K562 (cell line): ENCODE data around the gene FANCC. TPM values are rescaled to one million over a fixed set of nuclear protein-coding genes. Genes with fewer than 3 reads are reported as not detected.

ENCODE experiments used
- BACH1 ChIP-seq: fragments of 200-800 bp; sonication (Bioruptor generic); IDR thresholded peaks from 2 replicates; pipeline ENCODE4 v1.6.1; 2016; ENCODE audit warnings: missing genetic modification characterization, missing compliant biosample characterization
- BMI1 ChIP-seq: fragments of 150-350 bp; IDR thresholded peaks from 2 replicates; pipeline ENCODE4 v1.6.1; 2014; ENCODE audit warnings: low read length
- CREB5 ChIP-seq: fragments of 250-450 bp; sonication (Bioruptor Pico); IDR thresholded peaks from 2 replicates; pipeline ENCODE4 v1.5.0; 2020; ENCODE audit warnings: mild to moderate bottlenecking
- DIDO1 ChIP-seq: fragments of 450-650 bp; IDR thresholded peaks from 2 replicates; pipeline ENCODE4 v1.6.1; 2016; ENCODE audit warnings: low read depth, missing biosample characterization, missing genetic modification characterization
- E2F5 ChIP-seq: sonication (generic); formaldehyde crosslinking; IDR thresholded peaks from 2 replicates; pipeline ENCODE4 v1.8.0; 2022; ENCODE audit warnings: mild to moderate bottlenecking, missing genetic modification reagents
- JUND ChIP-seq, 2 experiments: IDR thresholded peaks; 2 replicates in 1 of 2; 3 replicates in 1 of 2; pipeline ENCODE4 v1.6.1; 2011; ENCODE audit warnings: borderline replicate concordance in 2 of 2, low read depth in 2 of 2, low read length in 2 of 2, improper control_type of control experiment in 1 of 2, missing biosample characterization in 1 of 2, missing genetic modification characterization in 1 of 2, missing genetic modification reagents in 1 of 2
- MNT ChIP-seq, 2 experiments: fragments of 450-650 bp; conservative IDR thresholded peaks; 2 replicates each; pipeline ENCODE4 v1.6.1; 2017; ENCODE audit warnings: mild to moderate bottlenecking in 2 of 2, moderate library complexity in 2 of 2
- NR0B1 ChIP-seq: fragments of 450-650 bp; IDR thresholded peaks from one replicate; pipeline ENCODE4 v1.6.1; 2018; ENCODE audit warnings: mild to moderate bottlenecking, moderate library complexity; ENCODE audit not compliant: partially characterized antibody
- NR1H2 ChIP-seq: sonication (generic); formaldehyde crosslinking; IDR thresholded peaks from 2 replicates; pipeline ENCODE4 v1.4.0; 2020; ENCODE audit warnings: mild to moderate bottlenecking, missing genetic modification reagents
- PTTG1 ChIP-seq: fragments of 450-650 bp; IDR thresholded peaks from 2 replicates; pipeline ENCODE4 v1.6.1; 2016; ENCODE audit warnings: low read depth, mild to moderate bottlenecking, missing genetic modification characterization, missing compliant biosample characterization
- TBL1XR1 ChIP-seq, 2 experiments: IDR thresholded peaks; 2 replicates each; pipeline ENCODE4 v1.6.1; 2012; ENCODE audit warnings: improper control_type of control experiment in 2 of 2, low read length in 2 of 2, mild to moderate bottlenecking in 1 of 2
- TCF7 ChIP-seq: sonication (generic); IDR thresholded peaks from 2 replicates; pipeline ENCODE4 v1.6.1; 2016; ENCODE audit warnings: antibody characterized with exemption, borderline replicate concordance
- ZC3H4 ChIP-seq: sonication (generic); formaldehyde crosslinking; IDR thresholded peaks from 2 replicates; pipeline ENCODE4 v1.9.0; 2021; ENCODE audit warnings: missing genetic modification reagents, borderline replicate concordance
- ZKSCAN1 ChIP-seq: fragments of 150-350 bp; IDR thresholded peaks from 2 replicates; pipeline ENCODE4 v1.6.1; 2016; ENCODE audit warnings: low read depth, low read length
- ZNF197 ChIP-seq: fragments of 200-800 bp; sonication (Bioruptor generic); IDR thresholded peaks from 2 replicates; pipeline ENCODE4 v1.6.1; 2016; ENCODE audit warnings: low read depth, missing genetic modification characterization, missing compliant biosample characterization
- ZNF324 ChIP-seq: fragments of 250-450 bp; sonication (Bioruptor Pico); IDR thresholded peaks from 2 replicates; pipeline ENCODE4 v1.4.0; 2020; ENCODE audit warnings: mild to moderate bottlenecking
- polyA plus RNA-seq, 8 experiments: library from polyadenylated mRNA; depleted of rRNA in 4 of 8; stranded (reverse) in 5 of 8; unstranded in 3 of 8; fragments of >200 nt; fragmentation: Nextera tagmentation in 2 of 8; fragmentation: Illumina TruSeq in 1 of 8; extraction: Ambion mirVana in 2 of 8; extraction: Trizol in 1 of 8; gene quantifications; 2 replicates each; pipeline versions ENCODE4 v1.2.1 to v1.2.3, GENCODE V29; 2011 to 2014; ENCODE audit warnings: inconsistent platforms in 1 of 8, missing spikeins in 1 of 8
- total RNA-seq, 7 experiments: library from RNA; depleted of rRNA in 6 of 7; stranded (reverse); fragments of >200 nt in 6 of 7; fragmentation: Illumina TruSeq in 2 of 7; extraction: Trizol in 2 of 7; gene quantifications; 2 replicates each; pipeline versions ENCODE4 v1.2.1 to v1.2.3, GENCODE V29; 2011 to 2021; ENCODE audit warnings: low replicate concordance in 1 of 7
- TF ChIP-seq, protein P1 (sequence below): fragments of 250-450 bp; sonication (Bioruptor Pico); IDR thresholded peaks from 2 replicates; pipeline ENCODE4 v1.8.0; 2022; ENCODE audit warnings: moderate library complexity, mild to moderate bottlenecking, inconsistent platforms
- TF ChIP-seq, protein P2 (sequence below): fragments of 450-650 bp; conservative IDR thresholded peaks from 2 replicates; pipeline ENCODE4 v1.6.1; 2016; ENCODE audit warnings: missing genetic modification characterization, low read depth, mild to moderate bottlenecking, control low read depth, missing compliant biosample characterization
- TF ChIP-seq, protein P3 (sequence below): sonication (generic); IDR thresholded peaks from 2 replicates; pipeline ENCODE4 v1.6.1; 2016

FANCC gene
- total and polyA plus RNA-seq, 9 of the 15 experiments (the other 6 are each of a cell fraction or from before 2014, with no cell fraction given) = 4.6 to 18.4 (median 14.2) TPM

DNA sequence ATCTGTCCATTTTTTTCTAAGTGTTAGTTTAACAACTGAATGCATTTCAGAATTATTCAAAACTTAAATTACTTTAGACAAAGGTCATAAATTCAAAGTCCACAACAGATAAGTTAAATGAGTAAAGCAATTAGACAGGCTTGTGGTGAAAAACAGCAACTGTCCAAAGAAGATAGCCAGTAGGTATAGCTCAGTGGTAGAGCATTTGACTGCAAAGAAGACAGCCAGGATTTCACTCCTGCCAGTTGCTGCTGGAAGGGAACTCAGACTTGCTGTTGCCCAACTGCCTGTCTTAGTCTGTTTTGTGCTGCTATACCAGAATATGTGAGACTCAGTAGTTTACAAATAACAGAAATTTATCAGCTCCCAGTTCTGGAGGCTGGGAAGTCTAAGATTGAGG is 10.0 kb downstream of the FANCC start (continued):
- TF ChIP-seq CREB5 (CRISPR knock-in tag) (no peak), DIDO1 (tag) (no peak), ZKSCAN1 (no peak), PTTG1 (tag) (no peak), JUND (IDR thresholded peaks at IDR 0.05; ENCODE audit: borderline replicate concordance, low read depth, low read length) (peak; percentile 16; the same call in 1 of the 2 replicates), JUND (tag; IDR thresholded peaks at IDR 0.05; ENCODE audit: borderline replicate concordance, low read depth, low read length) (no peak), BMI1 (no peak), TBL1XR1 (IDR thresholded peaks at IDR 0.05; ENCODE audit: low read length in 2 of 2) (0 out of 4 replicates have a peak, but pooled peaks of 1 of the 2 experiments have one; percentile 25), TCF7 (no peak), ZNF197 (CRISPR knock-in tag) (no peak), ZNF324 (CRISPR knock-in tag) (no peak), E2F5 (CRISPR knock-in tag) (no peak), MNT (conservative IDR thresholded peaks at IDR 0.05) (no peak), ZC3H4 (CRISPR knock-in tag) (no peak), NR1H2 (CRISPR knock-in tag) (no peak), NR0B1 (no peak), BACH1 (no peak)
- TF ChIP-seq, protein P1, sequence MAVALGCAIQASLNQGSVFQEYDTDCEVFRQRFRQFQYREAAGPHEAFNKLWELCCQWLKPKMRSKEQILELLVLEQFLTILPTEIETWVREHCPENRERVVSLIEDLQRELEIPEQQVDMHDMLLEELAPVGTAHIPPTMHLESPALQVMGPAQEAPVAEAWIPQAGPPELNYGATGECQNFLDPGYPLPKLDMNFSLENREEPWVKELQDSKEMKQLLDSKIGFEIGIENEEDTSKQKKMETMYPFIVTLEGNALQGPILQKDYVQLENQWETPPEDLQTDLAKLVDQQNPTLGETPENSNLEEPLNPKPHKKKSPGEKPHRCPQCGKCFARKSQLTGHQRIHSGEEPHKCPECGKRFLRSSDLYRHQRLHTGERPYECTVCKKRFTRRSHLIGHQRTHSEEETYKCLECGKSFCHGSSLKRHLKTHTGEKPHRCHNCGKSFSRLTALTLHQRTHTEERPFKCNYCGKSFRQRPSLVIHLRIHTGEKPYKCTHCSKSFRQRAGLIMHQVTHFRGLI (CRISPR knock-in tag) = no peak
- TF ChIP-seq, protein P2, sequence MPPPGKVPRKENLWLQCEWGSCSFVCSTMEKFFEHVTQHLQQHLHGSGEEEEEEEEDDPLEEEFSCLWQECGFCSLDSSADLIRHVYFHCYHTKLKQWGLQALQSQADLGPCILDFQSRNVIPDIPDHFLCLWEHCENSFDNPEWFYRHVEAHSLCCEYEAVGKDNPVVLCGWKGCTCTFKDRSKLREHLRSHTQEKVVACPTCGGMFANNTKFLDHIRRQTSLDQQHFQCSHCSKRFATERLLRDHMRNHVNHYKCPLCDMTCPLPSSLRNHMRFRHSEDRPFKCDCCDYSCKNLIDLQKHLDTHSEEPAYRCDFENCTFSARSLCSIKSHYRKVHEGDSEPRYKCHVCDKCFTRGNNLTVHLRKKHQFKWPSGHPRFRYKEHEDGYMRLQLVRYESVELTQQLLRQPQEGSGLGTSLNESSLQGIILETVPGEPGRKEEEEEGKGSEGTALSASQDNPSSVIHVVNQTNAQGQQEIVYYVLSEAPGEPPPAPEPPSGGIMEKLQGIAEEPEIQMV = no peak
- TF ChIP-seq, protein P3, sequence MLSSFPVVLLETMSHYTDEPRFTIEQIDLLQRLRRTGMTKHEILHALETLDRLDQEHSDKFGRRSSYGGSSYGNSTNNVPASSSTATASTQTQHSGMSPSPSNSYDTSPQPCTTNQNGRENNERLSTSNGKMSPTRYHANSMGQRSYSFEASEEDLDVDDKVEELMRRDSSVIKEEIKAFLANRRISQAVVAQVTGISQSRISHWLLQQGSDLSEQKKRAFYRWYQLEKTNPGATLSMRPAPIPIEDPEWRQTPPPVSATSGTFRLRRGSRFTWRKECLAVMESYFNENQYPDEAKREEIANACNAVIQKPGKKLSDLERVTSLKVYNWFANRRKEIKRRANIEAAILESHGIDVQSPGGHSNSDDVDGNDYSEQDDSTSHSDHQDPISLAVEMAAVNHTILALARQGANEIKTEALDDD = no peak
